ENCODE data around the gene OR8J1. TPM values are rescaled to one million over a fixed set of nuclear protein-coding genes. Genes with fewer than 3 reads are reported as not detected.

OR8J1 gene
- total RNA-seq, 1 experiment from 2014 or later, result not detected

Other genes with a start within 250 kb of the OR8J1 start
- not detected for gene OR8H3, start 231.9 kb upstream of the OR8J1 start, total RNA-seq (2021; ENCODE audit: unreplicated experiment)
- gene OR8J3, start 214.1 kb upstream of the OR8J1 start, total RNA-seq (2021; ENCODE audit: unreplicated experiment), result not detected
- gene OR8K5, start 194.0 kb upstream of the OR8J1 start, total RNA-seq (2021; ENCODE audit: unreplicated experiment), result not detected
- not detected for gene OR5J2, start 177.7 kb upstream of the OR8J1 start, total RNA-seq (2021; ENCODE audit: unreplicated experiment)
- not detected for gene OR5T2, start 120.0 kb upstream of the OR8J1 start, total RNA-seq (2021; ENCODE audit: unreplicated experiment)
- not detected for gene OR5T3, start 102.0 kb upstream of the OR8J1 start, total RNA-seq (2021; ENCODE audit: unreplicated experiment)
- gene OR5T1, start 80.1 kb upstream of the OR8J1 start, total RNA-seq (2021; ENCODE audit: unreplicated experiment), result not detected
- gene OR8H1, start 62.0 kb upstream of the OR8J1 start, total RNA-seq (2021; ENCODE audit: unreplicated experiment), result not detected
- gene OR8K3, start 39.1 kb upstream of the OR8J1 start, total RNA-seq (2021; ENCODE audit: unreplicated experiment), result not detected
- gene OR8K1, start 8.3 kb upstream of the OR8J1 start, total RNA-seq (2021; ENCODE audit: unreplicated experiment), result not detected
- gene OR8U1, start 21.3 kb downstream of the OR8J1 start, total RNA-seq (2021; ENCODE audit: unreplicated experiment), result not detected
- gene OR5AL1, start 58.4 kb downstream of the OR8J1 start, total RNA-seq (2021; ENCODE audit: unreplicated experiment), result not detected
- gene OR5M3, start 119.1 kb downstream of the OR8J1 start, total RNA-seq (2021; ENCODE audit: unreplicated experiment), result not detected
- gene OR5M8, start 137.1 kb downstream of the OR8J1 start, total RNA-seq (2021; ENCODE audit: unreplicated experiment), result not detected
- not detected for gene OR5M11, start 189.0 kb downstream of the OR8J1 start, total RNA-seq (2021; ENCODE audit: unreplicated experiment)
- gene OR5M10, start 223.4 kb downstream of the OR8J1 start, total RNA-seq (2021; ENCODE audit: unreplicated experiment), result not detected

Data from HCT116 (cell line).